IMR-90 (cell line): ENCODE results near the gene ISCU. TPM values are rescaled to one million over a fixed set of nuclear protein-coding genes. Genes with fewer than 3 reads are reported as not detected.

Experiments
- ATAC-seq: fragments of 200-7000 bp; cut with Tn5 transposase; 2 replicates; pipeline ENCODE4 v1.9.1; 2020; ENCODE audit warnings: low read depth, mild to moderate bottlenecking, moderate library complexity
- BruUV-seq: library from RNA; stranded (reverse); fragments of 400-500 nt; replicated peaks from 2 replicates; lab custom pipeline; 2021; lab: Mats Ljungman, UMichigan
- CTCF ChIA-PET: fragments of 300-600 bp; formaldehyde crosslinking; extraction: SDS; loops from one replicate; lab custom pipeline; 2021; ENCODE audit warnings: antibody characterized with exemption; lab: Yijun Ruan, JAX
- POLR2A ChIA-PET: fragments of 300-600 bp; sonication (Branson Sonifier 250); formaldehyde crosslinking; loops from one replicate; lab custom pipeline; 2022; ENCODE audit warnings: antibody characterized with exemption; ENCODE audit not compliant: unreplicated experiment; lab: Charles Lee
- DNase-seq: peaks from one replicate; pipeline ENCODE4 v3.0.0; 2013
- H2AFZ ChIP-seq: replicated peaks from 2 replicates; pipeline ENCODE3; 2013; ENCODE audit warnings: low read length, mild to moderate bottlenecking; ENCODE audit not compliant: poor library complexity
- H2AK5ac ChIP-seq: 2 replicates; pipeline ENCODE4 v1.6.1; 2013; ENCODE audit warnings: low read depth, low read length, inconsistent platforms
- H2AK9ac ChIP-seq: replicated peaks from 2 replicates; pipeline ENCODE3; 2013; ENCODE audit warnings: mild to moderate bottlenecking, low read depth, low read length, moderate library complexity; ENCODE audit not compliant: poor library complexity
- H2BK120ac ChIP-seq: 2 replicates; pipeline ENCODE4 v1.6.1; 2013; ENCODE audit warnings: low read depth, low read length, inconsistent platforms
- H2BK15ac ChIP-seq: 3 replicates; pipeline ENCODE4 v1.6.1; 2013; ENCODE audit warnings: low read depth, low read length, inconsistent platforms
- H2BK20ac ChIP-seq: 2 replicates; pipeline ENCODE4 v1.6.1; 2013; ENCODE audit warnings: low read depth, mild to moderate bottlenecking, inconsistent platforms, low read length, moderate library complexity
- H2BK5ac ChIP-seq: 2 replicates; pipeline ENCODE4 v1.6.1; 2013; ENCODE audit warnings: mild to moderate bottlenecking, low read depth, low read length, inconsistent platforms; ENCODE audit not compliant: poor library complexity, severe bottlenecking
- H3K14ac ChIP-seq: replicated peaks from 2 replicates; pipeline ENCODE4 v1.6.1; 2013; ENCODE audit warnings: low read depth, low read length, inconsistent platforms
- H3K18ac ChIP-seq: 2 replicates; pipeline ENCODE4 v1.6.1; 2013; ENCODE audit warnings: low read depth, low read length, control low read depth
- H3K23ac ChIP-seq: 2 replicates; pipeline ENCODE4 v1.6.1; 2013; ENCODE audit warnings: low read depth, low read length, inconsistent platforms
- H3K27ac ChIP-seq: 2 replicates; pipeline ENCODE4 v1.5.1; 2013; ENCODE audit warnings: mild to moderate bottlenecking, control low read depth, low read length; ENCODE audit not compliant: insufficient read depth
- H3K27me3 ChIP-seq: 2 replicates; pipeline ENCODE4 v1.6.1; 2013; ENCODE audit warnings: low read length; ENCODE audit not compliant: control insufficient read depth, insufficient read depth
- H3K36me3 ChIP-seq: 2 replicates; pipeline ENCODE4 v1.6.1; 2013; ENCODE audit warnings: low read length, mixed read lengths; ENCODE audit not compliant: control insufficient read depth, insufficient read depth
- H3K4ac ChIP-seq: 2 replicates; pipeline ENCODE4 v1.6.1; 2013; ENCODE audit warnings: low read depth, low read length, inconsistent platforms
- H3K4me1 ChIP-seq: 2 replicates; pipeline ENCODE4 v1.6.1; 2013; ENCODE audit warnings: low read length, mixed read lengths; ENCODE audit not compliant: control insufficient read depth, insufficient read depth
- H3K4me2 ChIP-seq: 2 replicates; pipeline ENCODE4 v1.6.1; 2013; ENCODE audit warnings: low read depth, mild to moderate bottlenecking, control low read depth, low read length, moderate library complexity
- H3K4me3 ChIP-seq: 2 replicates; pipeline ENCODE4 v1.5.1; 2013; ENCODE audit warnings: low read depth, mild to moderate bottlenecking, control low read depth, low read length, moderate library complexity; ENCODE audit not compliant: insufficient read depth
- H3K56ac ChIP-seq: 2 replicates; pipeline ENCODE4 v1.6.1; 2013; ENCODE audit warnings: low read length, inconsistent platforms; ENCODE audit not compliant: insufficient read depth; ENCODE audit errors: extremely low read depth
- H3K79me1 ChIP-seq, 2 experiments: 2 replicates each; pipeline ENCODE4 v1.6.1; 2013; ENCODE audit warnings: low read length in 2 of 2, inconsistent platforms in 1 of 2, low read depth in 1 of 2
- H3K9ac ChIP-seq: 2 replicates; pipeline ENCODE4 v1.6.1; 2013; ENCODE audit warnings: low read depth, low read length, control low read depth
- H3K9me1 ChIP-seq: 2 replicates; pipeline ENCODE4 v1.6.1; 2013; ENCODE audit warnings: low read length, inconsistent platforms; ENCODE audit not compliant: insufficient read depth
- H3K9me3 ChIP-seq: 2 replicates; pipeline ENCODE4 v1.6.1; 2013; ENCODE audit warnings: low read length; ENCODE audit not compliant: control insufficient read depth, insufficient read depth
- H4K20me1 ChIP-seq: 2 replicates; pipeline ENCODE4 v1.6.1; 2013; ENCODE audit warnings: low read length, inconsistent platforms; ENCODE audit not compliant: insufficient read depth
- H4K5ac ChIP-seq: 2 replicates; pipeline ENCODE4 v1.6.1; 2013; ENCODE audit warnings: mild to moderate bottlenecking, low read depth, low read length, control low read depth
- H4K8ac ChIP-seq, 2 experiments: 2 replicates each; pipeline ENCODE4 v1.6.1; 2013; ENCODE audit warnings: low read depth in 2 of 2, low read length in 2 of 2, control low read depth in 1 of 2, inconsistent platforms in 1 of 2
- H4K91ac ChIP-seq: 2 replicates; pipeline ENCODE4 v1.6.1; 2013; ENCODE audit warnings: low read depth, low read length, inconsistent platforms; ENCODE audit not compliant: insufficient read depth
- NFE2L2 ChIP-seq: fragments of 150-350 bp; IDR thresholded peaks from 2 replicates; pipeline ENCODE4 v1.6.1; 2016; ENCODE audit warnings: low read depth, mild to moderate bottlenecking, low read length
- SMC3 ChIP-seq: fragments of 150-350 bp; IDR thresholded peaks from 2 replicates; pipeline ENCODE4 v1.6.1; 2016; ENCODE audit warnings: low read depth, mild to moderate bottlenecking, antibody characterized with exemption, low read length, moderate library complexity
- WGBS, 2 experiments: methylation state at CpG; one replicate each; pipeline versions ENCODE4 v1.1.5 to v1.1.7; 2013; ENCODE audit warnings: missing lambda C conversion rate in 2 of 2; ENCODE audit not compliant: insufficient read length in 1 of 2; ENCODE audit errors: extremely low coverage in 2 of 2; 5-methylcytosine and 5-hydroxymethylcytosine counted together
- dilution Hi-C: fragments of 300-500 bp; cut with HindIII; formaldehyde crosslinking; loops from one replicate; pipeline ENCODE4 v1.14.3; 2018; ENCODE audit warnings: low sequenced_read_pairs; ENCODE audit not compliant: unreplicated experiment
- in situ Hi-C: fragments of 300-500 bp; cut with MboI; formaldehyde crosslinking; loops from 3 replicates; pipeline ENCODE4 v1.14.3; 2019; ENCODE audit warnings: low sequenced_read_pairs, inconsistent platforms, mixed read lengths
- intact Hi-C: fragments of 100-400 bp; cut with micrococcal nuclease; formaldehyde crosslinking; loops from 2 replicates; pipeline ENCODE4 v1.10.0; 2022
- polyA plus RNA-seq, 3 experiments: library from polyadenylated mRNA; depleted of rRNA; stranded (reverse); fragments of >200 nt; gene quantifications; 2 replicates each; pipeline ENCODE4 v1.2.3, GENCODE V29; 2012; ENCODE audit warnings: low replicate concordance in 1 of 3
- total RNA-seq: library from RNA; depleted of rRNA; stranded (reverse); fragments of >200 nt; gene quantifications from 2 replicates; pipeline ENCODE4 v1.2.3, GENCODE V29; 2012

ISCU gene
- total and polyA plus RNA-seq, 2 of the 4 experiments (the other 2 are of a cell fraction): 52.7 to 87.2 TPM

- Histone ChIP-seq H3K27ac (peak overlapping the region; percentile 19; the same call in 1 of the 2 replicates), H3K18ac (peak overlapping the region; percentile 4; the same call in 1 of the 2 replicates), H3K79me1 (peaks cover 0 to 7% of the 10 kb centered on the region in 2 experiments; a peak in 2 of 4 replicates), H4K8ac (peak overlapping the region in 1 of 2 experiments; percentile 31; a peak in 1 of 4 replicates), H3K4ac (peak overlapping the region; percentile 30), H3K4me1 (peaks cover 3% of the 10 kb centered on the region; the same call in 1 of the 2 replicates), H3K14ac (no peak overlapping the region), H3K4me3 (no peak overlapping the region), H3K36me3 (peaks cover 2% of the 10 kb centered on the region; the same call in 1 of the 2 replicates), H4K20me1 (no peaks in the 10 kb centered on the region), H4K91ac (no peak overlapping the region), H2AK9ac (no peak overlapping the region), H3K56ac (no peak overlapping the region), H3K9me1 (peaks cover 7% of the 10 kb centered on the region; the same call in 1 of the 2 replicates), H2AK5ac (peak overlapping the region; percentile 17; the same call in 1 of the 2 replicates), H3K9ac (no peak overlapping the region), H2BK120ac (peak overlapping the region; percentile 77; the same call in 1 of the 2 replicates), H3K4me2 (no peak overlapping the region; the same call in 1 of the 2 replicates), H3K27me3 (no peaks in the 10 kb centered on the region), H2BK15ac (no peak overlapping the region), H2BK20ac (peak overlapping the region; percentile 72; the same call in 1 of the 2 replicates), H3K9me3 (no peaks in the 10 kb centered on the region), H3K23ac (0 out of 2 replicates have a peak overlapping the region, but pooled peaks have one; percentile 60), H4K5ac (no peak overlapping the region; the same call in 1 of the 2 replicates), H2BK5ac (no peak overlapping the region), H2AFZ (peak overlapping the region; percentile 87)
- intact Hi-C loops (no loop called here), in situ Hi-C loops (no loop called here), dilution Hi-C loops (no loop called here)
- WGBS, 2 experiments: 96% methylated on average over 7 of the region's 11 CpGs; no CpG with 5 or more reads in 1 of the 2 experiments
- ATAC-seq (no peak), DNase-seq (no peak)
- POLR2A ChIA-PET: interaction anchor here (0.5 kb wide), 1 partner anchor 234 kb away, joined by 3 read pairs; no protein-coding TSS in a partner anchor
- BruUV-seq: no TSS peak
- CTCF ChIA-PET: interaction anchor here (1.2 kb wide), 1 partner anchor 19 kb away, joined by 6 read pairs; no protein-coding TSS in a partner anchor
- TF ChIP-seq SMC3: no peak
- no peak for TF ChIP-seq NFE2L2
These were observed 36.3 kb downstream of the ISCU start for GRCh38 chr12:108598553-108599250.
